Activated CD4-positive, alpha-beta T cell treated with anti-CD3 and anti-CD28 coated beads, Interleukin-2, amount 50 U/mL, for 48 hours (primary cell): ENCODE data around the gene ACTG1.

Experiments used
- DNase-seq, 2 experiments: peaks; one replicate each; pipeline ENCODE4 v3.0.0-alpha.2; 2020

The ACTG1 gene

GRCh38 chr17:81479175-81480071 lies 33.2 kb downstream of the ACTG1 start:
- DNase-seq = no peak

GRCh38 chr17:81478119-81478518 lies 34.5 kb downstream of the ACTG1 start:
- no peak for DNase-seq

- no peak for DNase-seq
Observed at GRCh38 chr17:81477173-81477572, 35.4 kb downstream of the ACTG1 start.

GRCh38 chr17:81476635-81477034 lies 36.0 kb downstream of the ACTG1 start:
- no peak for DNase-seq

- no peak for DNase-seq
Observed at GRCh38 chr17:81476097-81476496, 36.5 kb downstream of the ACTG1 start.

GRCh38 chr17:81474958-81475357 lies 37.6 kb downstream of the ACTG1 start:
- DNase-seq = no peak

GRCh38 chr17:81473019-81473418 lies 39.6 kb downstream of the ACTG1 start:
- no peak for DNase-seq

GRCh38 chr17:81471818-81472456 lies 40.7 kb downstream of the ACTG1 start:
- DNase-seq = peak in 1 of 2 experiments; percentile 26

GRCh38 chr17:81470944-81471817 lies 41.4 kb downstream of the ACTG1 start:
- no peak for DNase-seq

- DNase-seq = no peak
Observed at GRCh38 chr17:81470270-81470943, 42.2 kb downstream of the ACTG1 start.

GRCh38 chr17:81469266-81469665 lies 43.3 kb downstream of the ACTG1 start:
- DNase-seq = no peak

- no peak for DNase-seq
Observed at GRCh38 chr17:81468770-81469121, 43.9 kb downstream of the ACTG1 start.

- DNase-seq = no peak
Observed at GRCh38 chr17:81468111-81468769, 44.4 kb downstream of the ACTG1 start.

GRCh38 chr17:81466564-81467472 lies 45.8 kb downstream of the ACTG1 start:
- DNase-seq = no peak

GRCh38 chr17:81465910-81466309 lies 46.7 kb downstream of the ACTG1 start:
- DNase-seq = no peak

GRCh38 chr17:81464586-81464985 lies 48.0 kb downstream of the ACTG1 start:
- DNase-seq = no peak

GRCh38 chr17:81463506-81463905 lies 49.1 kb downstream of the ACTG1 start:
- no peak for DNase-seq

- no peak for DNase-seq
Observed at GRCh38 chr17:81462506-81463125, 50.0 kb downstream of the ACTG1 start.

GRCh38 chr17:81461607-81462500 lies 50.7 kb downstream of the ACTG1 start:
- no peak for DNase-seq
